Measurements from ENCODE around the gene PRDX5. TPM values are rescaled to one million over a fixed set of nuclear protein-coding genes. Genes with fewer than 3 reads are reported as not detected.

Gene PRDX5
- total and polyA plus RNA-seq, 10 of the 15 experiments (the other 5 are each of a cell fraction or from before 2014, with no cell fraction given): 95.7 to 406 (median 240) TPM

GRCh38 chr11:64340671-64341335 lies 22.9 kb downstream of the PRDX5 start:
- in situ Hi-C loops (cut with MboI): no loop called here
- peak overlapping the region; percentile 100 for H3K4me2 ChIP-seq (ENCODE audit: control insufficient read depth, insufficient read depth)
- RAD21 ChIA-PET (ENCODE audit: unreplicated experiment): interaction anchor here (0.8 to 3.9 kb wide), 4 partner anchors 9 to 23 kb away, joined by 4 to 53 read pairs (median 24); partner anchors contain the start of genes PRDX5 and TRMT112
- TF ChIP-seq EGR1 (IDR thresholded peaks at IDR 0.05; ENCODE audit: borderline replicate concordance in 1 of 2, low read depth in 2 of 2, low read length in 2 of 2): 0 out of 3 replicates have a peak, but pooled peaks of 1 of the 2 experiments have one; percentile 49
- TF ChIP-seq POLR2AphosphoS5 (IDR thresholded peaks at IDR 0.05; ENCODE audit: low read length): peak; percentile 34; the same call in 1 of the 2 replicates
- 0 out of 2 replicates have a peak, but pooled peaks have one; percentile 24 for TF ChIP-seq TAF1 (IDR thresholded peaks at IDR 0.05; ENCODE audit: borderline replicate concordance, low read depth, low read length)
- peak; percentile 5 to 28 (median 7); a peak in 2 of 6 replicates for TF ChIP-seq CTCF (IDR thresholded peaks at IDR 0.05 in 2 of 3, conservative IDR thresholded peaks at IDR 0.05 in 1 of 3; ENCODE audit: control insufficient read depth in 2 of 3, extremely low read depth in 1 of 3, insufficient read depth in 1 of 3, low read depth in 3 of 3, low read length in 3 of 3)
- no peak for TF ChIP-seq BCL3 (IDR thresholded peaks at IDR 0.05; ENCODE audit: borderline replicate concordance, insufficient read depth, low read depth, low read length, poor library complexity, severe bottlenecking)
- H3K4me1 ChIP-seq (ENCODE audit: control insufficient read depth, insufficient read depth, low read length): peaks cover 24% of the 10 kb centered on the region
- POLR2A ChIA-PET: interaction anchor here (0.8 to 4.6 kb wide), 7 partner anchors 9 to 438 kb away, joined by 3 to 37 read pairs (median 5); partner anchors contain the start of genes FERMT3, PRDX5, SF1 and TRMT112
- DNase-seq (ENCODE audit: low read depth, low spot score) (no peak), FAIRE-seq (peak; percentile 54), ATAC-seq (peak; percentile 79)
- no peaks in the 10 kb centered on the region for H3K9me3 ChIP-seq (replicated peaks; ENCODE audit: control insufficient read depth, insufficient read depth, low read length)
- H3K9ac ChIP-seq (ENCODE audit: control insufficient read depth, insufficient read depth, low read length): peak overlapping the region; percentile 78
- SMC1A ChIA-PET (ENCODE audit: uncharacterized antibody, unreplicated experiment): interaction anchor here (0.9 to 3.9 kb wide), 4 partner anchors 9 to 395 kb away, joined by 3 to 28 read pairs (median 4); partner anchors contain the start of genes PRDX5 and TRMT112
- no peaks in the 10 kb centered on the region for H3K27me3 ChIP-seq (replicated peaks in 1 of 2; ENCODE audit: control insufficient read depth in 2 of 2, insufficient read depth in 2 of 2, low read length in 1 of 2)
- CTCF ChIA-PET: interaction anchor here (0.9 to 14.7 kb wide), 10 partner anchors 9 to 156 kb away, joined by 3 to 228 read pairs (median 6); partner anchors contain the start of genes ESRRA, PRDX5 and TRMT112
- H3K4me3 ChIP-seq: peak overlapping the region; percentile 90
- 25% methylated on average over 23 of the region's 33 CpGs for WGBS (ENCODE audit: insufficient coverage, insufficient replicate concordance, low lambda C conversion rate, missing lambda C conversion rate)
- no peaks in the 10 kb centered on the region; the same call in 1 of the 2 replicates for H4K20me1 ChIP-seq (ENCODE audit: control insufficient read depth, insufficient read depth)
- peak overlapping the region; percentile 31 for H2AFZ ChIP-seq (ENCODE audit: control insufficient read depth, low read depth, low read length)
- peak overlapping the region; percentile 77 for H3K27ac ChIP-seq (ENCODE audit: control insufficient read depth, insufficient read depth)
- TSS peak; percentile 91 for BruUV-seq (replicated peaks)
- intact Hi-C loops (cut with micrococcal nuclease; ENCODE audit: unreplicated experiment): loop anchor here (1.0 kb wide), 2 partner anchors 24 to 36 kb away; partner anchors contain the start of genes ESRRA and TRMT112
- H3K79me2 ChIP-seq (ENCODE audit: control insufficient read depth, insufficient read depth, low read length): peaks cover 24% of the 10 kb centered on the region
- peaks cover 8 to 13% of the 10 kb centered on the region in 2 experiments; a peak in 3 of 4 replicates for H3K36me3 ChIP-seq (ENCODE audit: control insufficient read depth in 2 of 2, insufficient read depth in 2 of 2, low read length in 1 of 2)

Data from GM12878 (cell line).